ENCODE data around the gene ZFYVE9. TPM values are rescaled to one million over a fixed set of nuclear protein-coding genes. Genes with fewer than 3 reads are reported as not detected.

The ZFYVE9 gene
- total and polyA plus RNA-seq, 2 of the 13 experiments (the other 11 are each of a cell fraction or from before 2014, with no cell fraction given): 9.2 to 19.8 TPM

GRCh38 chr1:52281518-52281917 lies 139.6 kb downstream of the ZFYVE9 start (continued):
- TF ChIP-seq FOXP1 (IDR thresholded peaks at IDR 0.05) (no peak), FOXP1 (CRISPR knock-in tag; IDR thresholded peaks at IDR 0.05) (peak; percentile 86), EP300 (IDR thresholded peaks at IDR 0.05; ENCODE audit: low read depth in 2 of 2, low read length in 2 of 2) (peak in 1 of 2 experiments; percentile 88; a peak in 2 of 4 replicates), EP300 (CRISPR knock-in tag; IDR thresholded peaks at IDR 0.05; ENCODE audit: borderline replicate concordance) (peak; percentile 93; the same call in 1 of the 2 replicates), SALL2 (CRISPR knock-in tag; IDR thresholded peaks at IDR 0.05) (no peak), RXRA (CRISPR knock-in tag; IDR thresholded peaks at IDR 0.05) (no peak), ZNF331 (CRISPR knock-in tag; IDR thresholded peaks at IDR 0.05) (0 out of 2 replicates have a peak, but pooled peaks have one; percentile 27), DDIT3 (CRISPR knock-in tag; IDR thresholded peaks at IDR 0.05) (no peak), ZBTB3 (CRISPR knock-in tag; IDR thresholded peaks at IDR 0.05; ENCODE audit: borderline replicate concordance, low read depth) (no peak), LCORL (IDR thresholded peaks at IDR 0.05) (no peak), LCORL (CRISPR knock-in tag; IDR thresholded peaks at IDR 0.05) (peak; percentile 58; the same call in 1 of the 2 replicates), GATAD2A (CRISPR knock-in tag; IDR thresholded peaks at IDR 0.05) (peak; percentile 78), ZNF605 (CRISPR knock-in tag; IDR thresholded peaks at IDR 0.05) (no peak), HNF4A (CRISPR knock-in tag; IDR thresholded peaks at IDR 0.05) (peak; percentile 61), KAT8 (CRISPR knock-in tag; IDR thresholded peaks at IDR 0.05) (peak; percentile 62; the same call in 1 of the 2 replicates), SIX1 (CRISPR knock-in tag; IDR thresholded peaks at IDR 0.05; ENCODE audit: borderline replicate concordance) (0 out of 2 replicates have a peak, but pooled peaks have one; percentile 25), HOXA9 (CRISPR knock-in tag; IDR thresholded peaks at IDR 0.05; ENCODE audit: borderline replicate concordance) (no peak), ZMYM4 (CRISPR knock-in tag; IDR thresholded peaks at IDR 0.05) (no peak), KDM1A (CRISPR knock-in tag; IDR thresholded peaks at IDR 0.05) (no peak), JUN (CRISPR knock-in tag; IDR thresholded peaks at IDR 0.05) (no peak), TFE3 (CRISPR knock-in tag; IDR thresholded peaks at IDR 0.05) (peak; percentile 70), PCBP1 (IDR thresholded peaks at IDR 0.05; ENCODE audit: borderline replicate concordance, low read depth, low read length) (no peak), ZSCAN31 (CRISPR knock-in tag; IDR thresholded peaks at IDR 0.05; ENCODE audit: low read depth) (no peak), SALL1 (CRISPR knock-in tag; IDR thresholded peaks at IDR 0.05) (peak; percentile 72; the same call in 1 of the 2 replicates), GTF2F1 (IDR thresholded peaks at IDR 0.05; ENCODE audit: low read length) (no peak), SAP130 (CRISPR knock-in tag; IDR thresholded peaks at IDR 0.05; ENCODE audit: low read depth) (peak; percentile 77), ZBTB7B (CRISPR knock-in tag; IDR thresholded peaks at IDR 0.05) (no peak), ZNF678 (CRISPR knock-in tag; IDR thresholded peaks at IDR 0.05) (no peak), GABPA (IDR thresholded peaks at IDR 0.05; ENCODE audit: low read depth, low read length) (no peak), GABPA (CRISPR knock-in tag; IDR thresholded peaks at IDR 0.05; ENCODE audit: low read depth) (peak; percentile 55), ZNF362 (CRISPR knock-in tag; IDR thresholded peaks at IDR 0.05; ENCODE audit: borderline replicate concordance) (peak; percentile 57; the same call in 1 of the 2 replicates), MIER3 (CRISPR knock-in tag; IDR thresholded peaks at IDR 0.05; ENCODE audit: borderline replicate concordance) (no peak)
- TF ChIP-seq, protein P1, sequence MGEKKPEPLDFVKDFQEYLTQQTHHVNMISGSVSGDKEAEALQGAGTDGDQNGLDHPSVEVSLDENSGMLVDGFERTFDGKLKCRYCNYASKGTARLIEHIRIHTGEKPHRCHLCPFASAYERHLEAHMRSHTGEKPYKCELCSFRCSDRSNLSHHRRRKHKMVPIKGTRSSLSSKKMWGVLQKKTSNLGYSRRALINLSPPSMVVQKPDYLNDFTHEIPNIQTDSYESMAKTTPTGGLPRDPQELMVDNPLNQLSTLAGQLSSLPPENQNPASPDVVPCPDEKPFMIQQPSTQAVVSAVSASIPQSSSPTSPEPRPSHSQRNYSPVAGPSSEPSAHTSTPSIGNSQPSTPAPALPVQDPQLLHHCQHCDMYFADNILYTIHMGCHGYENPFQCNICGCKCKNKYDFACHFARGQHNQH (CRISPR knock-in tag; IDR thresholded peaks at IDR 0.05): 0 out of 2 replicates have a peak, but pooled peaks have one; percentile 46

Data from HepG2 (cell line).